Measurements from ENCODE around the gene RADIL. TPM values are rescaled to one million over a fixed set of nuclear protein-coding genes. Genes with fewer than 3 reads are reported as not detected.
A peak's percentile ranks its signal among the peaks of the same experiment; 100 is the strongest.

RADIL gene
- total RNA-seq, 2 donors from 2014 or later, result 2.1 to 29.0 TPM

DNA sequence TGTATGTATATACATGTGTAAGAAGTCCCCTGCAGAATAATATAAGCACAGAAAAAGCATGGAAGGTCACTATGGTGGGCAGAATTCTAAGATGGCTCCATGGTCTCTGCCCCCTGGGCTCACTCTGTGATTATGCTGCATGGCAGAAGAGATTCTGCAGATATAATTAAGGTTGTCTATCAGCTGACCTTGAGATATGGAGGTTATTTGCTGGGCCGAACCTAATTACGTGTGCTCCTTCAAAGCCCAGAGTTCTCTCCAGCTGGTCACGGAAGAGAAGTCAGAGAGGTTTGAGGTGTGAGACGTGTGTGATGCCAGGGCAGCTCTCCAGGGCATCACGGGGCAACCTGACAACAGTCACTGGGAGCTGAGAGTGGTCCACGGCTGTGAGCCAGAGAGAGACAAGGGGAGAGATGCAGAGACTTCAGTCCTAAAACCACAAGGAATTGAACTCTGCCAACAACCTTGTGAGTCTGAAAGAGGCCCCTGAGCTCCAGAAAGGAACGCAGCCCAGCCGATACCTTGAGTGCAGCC, 33.2 kb downstream of the RADIL start:
- Histone ChIP-seq H3K9me3 (no peaks in the 10 kb centered on the region), H3K27me3 (no peaks in the 10 kb centered on the region), H3K4me1 (no peaks in the 10 kb centered on the region), H3K36me3 (replicated peaks in 1 of 2; ENCODE audit: insufficient read depth in 1 of 2, low read depth in 2 of 2) (no peaks in the 10 kb centered on the region), H3K27ac (no peak overlapping the region), H3K4me3 (no peak overlapping the region)
- no peak for DNase-seq
- TF ChIP-seq, protein P1, sequence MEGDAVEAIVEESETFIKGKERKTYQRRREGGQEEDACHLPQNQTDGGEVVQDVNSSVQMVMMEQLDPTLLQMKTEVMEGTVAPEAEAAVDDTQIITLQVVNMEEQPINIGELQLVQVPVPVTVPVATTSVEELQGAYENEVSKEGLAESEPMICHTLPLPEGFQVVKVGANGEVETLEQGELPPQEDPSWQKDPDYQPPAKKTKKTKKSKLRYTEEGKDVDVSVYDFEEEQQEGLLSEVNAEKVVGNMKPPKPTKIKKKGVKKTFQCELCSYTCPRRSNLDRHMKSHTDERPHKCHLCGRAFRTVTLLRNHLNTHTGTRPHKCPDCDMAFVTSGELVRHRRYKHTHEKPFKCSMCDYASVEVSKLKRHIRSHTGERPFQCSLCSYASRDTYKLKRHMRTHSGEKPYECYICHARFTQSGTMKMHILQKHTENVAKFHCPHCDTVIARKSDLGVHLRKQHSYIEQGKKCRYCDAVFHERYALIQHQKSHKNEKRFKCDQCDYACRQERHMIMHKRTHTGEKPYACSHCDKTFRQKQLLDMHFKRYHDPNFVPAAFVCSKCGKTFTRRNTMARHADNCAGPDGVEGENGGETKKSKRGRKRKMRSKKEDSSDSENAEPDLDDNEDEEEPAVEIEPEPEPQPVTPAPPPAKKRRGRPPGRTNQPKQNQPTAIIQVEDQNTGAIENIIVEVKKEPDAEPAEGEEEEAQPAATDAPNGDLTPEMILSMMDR (IDR thresholded peaks at IDR 0.05), result no peak
- TF ChIP-seq POLR2A (IDR thresholded peaks at IDR 0.05), result no peak
- no peak for ATAC-seq
- intact Hi-C loops (cut with DNase I), result no loop called here
- WGBS, 2 donors, result 64 to 71% methylated on average over 8 of the region's 8 CpGs

DNA sequence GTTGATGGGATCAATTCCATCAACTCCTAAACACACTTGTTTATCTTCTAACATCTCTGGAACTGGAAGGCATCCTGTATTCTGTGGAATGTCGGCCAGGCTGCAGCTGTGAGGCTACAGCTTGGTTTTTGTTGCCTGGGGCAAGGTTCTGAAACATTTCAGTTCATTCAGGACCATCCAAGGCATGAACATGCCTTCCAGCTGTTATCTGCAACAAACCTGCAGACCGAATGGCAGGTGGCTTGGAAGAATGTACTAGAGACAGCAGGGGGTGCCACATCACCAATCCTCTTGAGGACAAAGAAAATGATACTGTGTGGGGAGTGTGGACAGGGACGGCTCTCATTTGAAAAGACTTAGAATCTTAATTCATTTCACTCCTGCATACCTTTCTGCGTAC, 34.1 kb downstream of the RADIL start:
- ATAC-seq, result no peak
- Histone ChIP-seq H3K27ac (no peak overlapping the region), H3K9me3 (no peaks in the 10 kb centered on the region), H3K27me3 (no peaks in the 10 kb centered on the region), H3K4me3 (no peak overlapping the region), H3K4me1 (no peaks in the 10 kb centered on the region), H3K36me3 (replicated peaks in 1 of 2; ENCODE audit: insufficient read depth in 1 of 2, low read depth in 2 of 2) (no peaks in the 10 kb centered on the region)
- intact Hi-C loops (cut with DNase I), result no loop called here
- 33 to 41% methylated on average over 4 of the region's 4 CpGs for WGBS, 2 donors
- TF ChIP-seq, protein P1 (IDR thresholded peaks at IDR 0.05), result peak in 3 of 7 experiments; percentile 14 to 32 (median 16)
- TF ChIP-seq POLR2A (IDR thresholded peaks at IDR 0.05), result no peak
- peak in 1 of 4 donors; percentile 33 for DNase-seq

DNA sequence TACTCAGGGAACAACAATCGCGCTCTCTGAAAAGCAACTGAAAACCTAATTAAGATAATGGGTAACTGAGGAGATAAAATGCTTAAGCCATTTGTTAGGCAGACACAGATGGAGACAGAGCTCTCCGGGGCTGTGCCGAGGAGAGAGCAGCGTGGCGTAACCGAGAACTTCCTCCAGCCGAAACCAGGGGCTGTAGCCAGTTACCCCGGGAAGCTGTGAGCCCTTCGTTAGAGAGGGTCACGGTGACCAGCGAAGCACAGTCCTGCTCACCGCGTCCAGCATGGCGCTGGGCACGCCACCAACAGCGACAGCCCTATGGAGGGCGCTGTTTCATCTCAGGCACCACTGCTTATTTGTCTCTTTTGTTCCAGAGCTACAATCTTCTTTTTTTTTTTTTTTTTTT, 37.8 kb downstream of the RADIL start:
- no peaks in the 10 kb centered on the region for H3K27me3 ChIP-seq
- H3K36me3 ChIP-seq (replicated peaks in 1 of 2; ENCODE audit: insufficient read depth in 1 of 2, low read depth in 2 of 2), result no peaks in the 10 kb centered on the region
- intact Hi-C loops (cut with DNase I), result no loop called here
- peak in 1 of 4 donors; percentile 25 for DNase-seq
- no peak for TF ChIP-seq POLR2A (IDR thresholded peaks at IDR 0.05)
- TF ChIP-seq, protein P1 (IDR thresholded peaks at IDR 0.05), result peak in 1 of 7 experiments; percentile 13
- peaks cover 12% of the 10 kb centered on the region for H3K4me1 ChIP-seq
- no peaks in the 10 kb centered on the region for H3K9me3 ChIP-seq
- WGBS, 2 donors, result 27 to 35% methylated on average over 17 to 18 of the region's 18 CpGs
- H3K27ac ChIP-seq, result no peak overlapping the region
- H3K4me3 ChIP-seq, result no peak overlapping the region
- no peak for ATAC-seq

DNA sequence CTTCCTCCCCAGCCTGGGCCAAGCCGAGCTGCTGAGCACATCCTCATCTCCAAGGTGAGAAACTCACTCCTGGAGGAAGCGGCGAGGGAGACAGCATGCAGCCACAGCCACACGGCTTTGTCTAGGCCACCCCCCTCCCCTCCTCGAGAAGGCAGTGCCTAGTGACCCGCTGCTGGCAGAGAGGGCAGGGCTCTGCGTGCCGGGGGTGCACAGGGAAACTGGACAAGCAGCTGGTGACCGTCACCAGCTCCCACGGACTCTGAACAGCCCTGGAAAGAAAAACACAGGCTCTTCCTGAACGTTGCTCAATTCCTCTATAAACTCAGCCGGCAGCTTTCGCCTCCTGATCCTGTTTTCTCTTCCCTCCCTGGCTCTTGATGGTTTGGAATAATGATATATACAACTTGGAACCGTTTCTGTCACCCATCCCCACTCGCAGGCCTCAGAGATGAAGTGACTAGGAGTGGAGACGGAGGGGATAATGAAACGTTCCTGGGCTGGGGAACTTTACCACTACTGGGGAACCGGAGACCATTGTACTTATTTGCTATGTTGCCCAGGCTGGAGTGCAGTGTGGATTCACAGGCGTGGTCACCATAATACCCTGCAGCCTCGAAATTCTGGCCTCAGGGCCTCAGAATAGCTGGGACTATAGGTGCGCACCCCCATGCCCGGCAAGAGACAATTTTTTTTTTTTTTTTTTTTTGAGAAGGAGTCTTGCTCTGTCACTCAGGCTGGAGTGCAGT, 41.0 kb downstream of the RADIL start:
- WGBS, 2 donors, result 33 to 34% methylated on average over 18 to 22 of the region's 22 CpGs
- DNase-seq (peak; percentile 57 to 83 (median 73)), ATAC-seq (peak; percentile 86)
- intact Hi-C loops (cut with DNase I), result no loop called here
- Histone ChIP-seq H3K27ac (peak overlapping the region in 3 of 4 donors; percentile 48 to 72 (median 53)), H3K9me3 (no peaks in the 10 kb centered on the region), H3K4me3 (no peak overlapping the region), H3K4me1 (peaks cover 12% of the 10 kb centered on the region), H3K27me3 (no peaks in the 10 kb centered on the region), H3K36me3 (replicated peaks in 1 of 2; ENCODE audit: insufficient read depth in 1 of 2, low read depth in 2 of 2) (no peaks in the 10 kb centered on the region)
- TF ChIP-seq, protein P1 (IDR thresholded peaks at IDR 0.05), result no peak
- TF ChIP-seq POLR2A (IDR thresholded peaks at IDR 0.05), result peak in 2 of 3 donors; percentile 43 to 46

All from body of pancreas (tissue), 4 donors.